Forelimb muscle (tissue), 1 donor: ENCODE results near the gene MAX. TPM values are rescaled to one million over a fixed set of nuclear protein-coding genes. Genes with fewer than 3 reads are reported as not detected.
"Not testable (repeated sequence)": the region's sequence is repeated elsewhere in the genome, so short reads cannot be mapped to it uniquely, and the experiment has no call there.

Experiments used
- DNase-seq: peaks from one replicate; pipeline ENCODE4 v3.0.0-alpha.2; 2013; ENCODE audit warnings: low read depth
- polyA plus RNA-seq: library from polyadenylated mRNA; unstranded; fragments of 120-200 nt; gene quantifications from one replicate; pipeline ENCODE4 v1.2.1, GENCODE V29; 2013; ENCODE audit not compliant: insufficient read length

The MAX gene
- polyA plus RNA-seq, 1 donor, result 27.4 TPM

DNA sequence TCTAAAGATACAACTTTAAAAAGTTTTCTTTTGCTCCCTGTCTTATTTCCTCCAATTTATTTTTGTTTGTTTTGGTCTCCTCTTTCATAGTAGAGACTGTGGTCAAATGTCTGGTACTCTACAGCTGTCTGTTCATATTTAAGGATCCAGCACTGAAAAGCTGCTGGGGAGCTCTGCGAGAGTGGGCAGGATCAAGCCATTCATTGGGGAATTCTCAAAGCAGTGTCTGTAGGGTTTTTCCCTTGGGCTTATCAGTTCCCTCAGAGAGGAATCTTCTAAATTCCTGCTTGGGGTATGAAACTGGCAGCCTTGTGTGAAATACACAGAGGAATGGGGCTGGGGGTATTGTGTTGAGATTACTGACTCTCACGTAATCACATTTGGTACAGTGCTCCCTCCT lies 63.4 kb downstream of the MAX start:
- DNase-seq, result no peak

DNA sequence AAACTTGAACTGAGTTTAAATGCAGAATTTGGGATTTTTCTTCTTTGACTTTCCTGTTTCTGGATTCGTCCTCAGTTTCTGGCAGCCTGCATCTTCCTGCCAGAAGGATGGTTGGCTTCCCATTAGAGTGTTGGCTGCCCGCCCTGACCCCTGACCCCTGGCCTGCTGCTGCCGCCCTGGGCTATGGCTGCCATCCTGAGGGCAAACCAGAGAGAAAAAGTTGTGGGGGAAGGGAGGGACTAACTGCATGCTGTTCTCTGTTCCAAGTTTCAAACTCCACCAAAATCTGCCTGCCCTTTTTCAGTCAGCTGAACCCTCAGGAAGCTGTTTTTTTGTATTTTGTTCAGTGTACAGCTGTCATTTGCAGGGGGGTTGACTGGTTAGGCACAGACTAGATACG lies 67.3 kb downstream of the MAX start:
- no peak for DNase-seq

GRCh38 chr14:65034021-65034420 lies 68.3 kb downstream of the MAX start:
- no peak for DNase-seq

GRCh38 chr14:65033181-65033580 lies 69.1 kb downstream of the MAX start:
- no peak for DNase-seq

DNA sequence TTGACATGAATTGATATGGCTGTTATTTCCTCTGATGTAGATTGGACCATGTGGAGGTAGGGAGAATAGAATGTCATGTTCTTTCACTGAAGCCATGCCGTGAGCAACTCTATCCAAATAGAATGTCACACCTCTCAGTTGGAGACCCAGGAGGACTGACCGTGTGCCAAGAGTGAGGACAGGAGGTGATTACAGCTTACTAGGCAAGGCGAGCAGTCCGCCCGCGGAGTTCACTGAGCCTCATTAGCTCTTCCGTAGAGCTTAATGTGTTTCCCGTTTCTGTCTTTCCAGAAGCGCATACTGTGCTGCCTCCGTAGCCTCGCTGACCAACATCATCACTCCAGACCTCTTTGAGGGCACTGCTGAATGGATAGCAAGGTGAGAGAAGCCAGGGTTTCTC lies 70.0 kb downstream of the MAX start:
- DNase-seq, result no peak

GRCh38 chr14:65031321-65031720 lies 71.0 kb downstream of the MAX start:
- DNase-seq, result not testable (repeated sequence)

- no peak for DNase-seq
These were observed 73.4 kb downstream of the MAX start for GRCh38 chr14:65028937-65029336.

DNA sequence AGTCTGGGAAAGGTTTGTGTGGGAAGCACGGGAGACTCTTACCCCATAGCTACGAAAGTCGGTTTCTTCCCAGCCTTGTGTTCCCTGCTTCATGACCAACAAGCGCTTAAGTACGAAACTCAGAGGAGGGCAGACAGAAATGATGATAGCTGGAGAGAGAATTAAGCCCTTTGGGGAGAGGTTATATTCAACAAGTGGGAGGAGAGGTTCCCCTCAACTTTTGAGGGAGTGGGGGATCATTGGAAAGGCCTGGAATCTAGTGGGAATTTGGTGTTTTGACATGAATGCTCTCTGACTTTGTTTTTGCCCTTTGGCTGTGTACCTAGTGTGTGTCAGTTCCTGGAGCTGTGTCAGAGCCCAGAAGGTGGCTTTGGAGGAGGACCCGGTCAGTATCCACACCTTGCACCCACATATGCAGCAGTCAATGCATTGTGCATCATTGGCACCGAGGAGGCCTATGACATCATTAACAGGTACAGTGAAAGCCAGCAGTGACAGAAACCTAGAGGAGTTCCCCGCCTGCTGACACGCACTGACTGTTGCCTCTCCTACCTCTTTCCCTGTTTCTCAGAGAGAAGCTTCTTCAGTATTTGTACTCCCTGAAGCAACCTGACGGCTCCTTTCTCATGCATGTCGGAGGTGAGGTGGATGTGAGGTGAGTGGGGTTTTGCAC lies 75.1 kb downstream of the MAX start:
- no peak for DNase-seq

DNA sequence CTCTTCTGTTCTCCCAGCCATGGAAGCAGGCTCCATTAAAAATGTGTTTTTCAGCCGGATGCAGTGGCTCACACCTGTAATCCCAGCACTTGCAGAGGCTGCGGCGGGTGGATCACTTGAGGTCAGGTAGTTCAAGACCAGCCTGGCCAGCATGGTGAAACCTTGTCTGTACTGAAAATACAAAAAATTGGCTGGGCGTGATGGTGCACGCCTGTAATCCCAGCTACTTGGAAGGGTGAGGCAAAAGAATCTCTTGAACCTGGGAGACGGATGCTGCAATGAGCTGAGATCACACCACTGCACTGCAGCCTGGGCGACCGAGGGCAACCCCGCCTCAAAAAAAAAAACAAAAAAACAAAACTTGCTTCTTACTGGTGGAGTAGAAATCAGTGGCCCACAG lies 75.8 kb downstream of the MAX start:
- DNase-seq, result no peak

DNA sequence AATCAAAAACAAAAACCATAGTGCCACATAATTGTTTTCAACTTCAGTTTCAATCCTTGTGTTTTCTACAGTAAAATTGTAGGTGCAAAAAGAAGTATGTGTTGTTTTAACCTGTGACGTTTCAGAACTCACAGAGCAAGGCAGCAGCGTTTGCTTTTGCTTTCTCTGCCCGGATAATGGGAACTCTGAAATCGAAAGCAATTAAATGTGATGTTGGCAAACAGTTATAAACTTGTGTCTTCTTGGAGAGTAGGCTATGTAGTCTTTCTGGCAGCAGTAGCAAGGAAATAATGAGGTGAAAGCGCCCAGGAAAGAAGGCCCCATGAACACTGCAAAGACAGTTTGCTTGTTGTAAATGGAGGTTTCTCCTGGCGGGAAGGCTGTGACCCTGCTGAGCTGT lies 76.5 kb downstream of the MAX start:
- DNase-seq, result no peak

Other genes starting within 250 kb of the MAX start
- gene SPTB, start 222.6 kb downstream of the MAX start, polyA plus RNA-seq, result 178 TPM
- 38.5 TPM for gene CHURC1, start 188.1 kb downstream of the MAX start, polyA plus RNA-seq
- 0.35 TPM for gene GPX2, start 159.8 kb downstream of the MAX start, polyA plus RNA-seq
- gene RAB15, start 130.2 kb downstream of the MAX start, polyA plus RNA-seq, result 36.7 TPM
- 22.2 TPM for gene FNTB, start 115.6 kb downstream of the MAX start, polyA plus RNA-seq